RWPE2 (cell line): ENCODE results near the gene CRYGD.
"Not testable (repeated sequence)": the region's sequence is repeated elsewhere in the genome, so short reads cannot be mapped to it uniquely, and the experiment has no call there.

Experiments
- ATAC-seq: fragments of 200-7000 bp; cut with Tn5 transposase; 3 replicates; pipeline ENCODE4 v1.9.1; 2021; ENCODE audit warnings: low read depth
- DNase-seq: peaks from one replicate; pipeline ENCODE4 v3.0.0-alpha.2; 2020; ENCODE audit warnings: low spot score
- H3K27ac ChIP-seq: fragments of 450-650 bp; 2 replicates; pipeline ENCODE4 v1.5.1; 2017; ENCODE audit warnings: mild to moderate bottlenecking; ENCODE audit not compliant: poor library complexity, severe bottlenecking
- H3K27me3 ChIP-seq: fragments of 250-450 bp; sonication (Bioruptor Pico); 2 replicates; pipeline ENCODE4 v1.5.1; 2021; ENCODE audit warnings: mild to moderate bottlenecking, moderate library complexity; ENCODE audit not compliant: insufficient read depth, poor library complexity, severe bottlenecking
- H3K36me3 ChIP-seq: fragments of 250-450 bp; sonication (Bioruptor Pico); 2 replicates; pipeline ENCODE4 v1.5.1; 2020; ENCODE audit warnings: low read depth, mild to moderate bottlenecking, moderate library complexity
- H3K4me1 ChIP-seq: fragments of 250-450 bp; sonication (Bioruptor Pico); 2 replicates; pipeline ENCODE4 v1.5.1; 2021; ENCODE audit warnings: mild to moderate bottlenecking, moderate library complexity; ENCODE audit not compliant: insufficient read depth, poor library complexity, severe bottlenecking
- H3K4me3 ChIP-seq: fragments of 250-450 bp; sonication (Bioruptor Pico); 2 replicates; pipeline ENCODE4 v1.5.1; 2021; ENCODE audit warnings: mild to moderate bottlenecking, moderate library complexity; ENCODE audit not compliant: severe bottlenecking
- H3K9me3 ChIP-seq: fragments of 250-450 bp; sonication (Bioruptor Pico); 2 replicates; pipeline ENCODE4 v1.5.1; 2021; ENCODE audit warnings: mild to moderate bottlenecking, moderate library complexity; ENCODE audit not compliant: severe bottlenecking
- TF ChIP-seq, protein P1 (sequence below): fragments of 450-650 bp; IDR thresholded peaks from one replicate; pipeline ENCODE4 v1.5.1; 2017; ENCODE audit warnings: mild to moderate bottlenecking, moderate library complexity; ENCODE audit not compliant: poor library complexity, severe bottlenecking

CRYGD gene

DNA sequence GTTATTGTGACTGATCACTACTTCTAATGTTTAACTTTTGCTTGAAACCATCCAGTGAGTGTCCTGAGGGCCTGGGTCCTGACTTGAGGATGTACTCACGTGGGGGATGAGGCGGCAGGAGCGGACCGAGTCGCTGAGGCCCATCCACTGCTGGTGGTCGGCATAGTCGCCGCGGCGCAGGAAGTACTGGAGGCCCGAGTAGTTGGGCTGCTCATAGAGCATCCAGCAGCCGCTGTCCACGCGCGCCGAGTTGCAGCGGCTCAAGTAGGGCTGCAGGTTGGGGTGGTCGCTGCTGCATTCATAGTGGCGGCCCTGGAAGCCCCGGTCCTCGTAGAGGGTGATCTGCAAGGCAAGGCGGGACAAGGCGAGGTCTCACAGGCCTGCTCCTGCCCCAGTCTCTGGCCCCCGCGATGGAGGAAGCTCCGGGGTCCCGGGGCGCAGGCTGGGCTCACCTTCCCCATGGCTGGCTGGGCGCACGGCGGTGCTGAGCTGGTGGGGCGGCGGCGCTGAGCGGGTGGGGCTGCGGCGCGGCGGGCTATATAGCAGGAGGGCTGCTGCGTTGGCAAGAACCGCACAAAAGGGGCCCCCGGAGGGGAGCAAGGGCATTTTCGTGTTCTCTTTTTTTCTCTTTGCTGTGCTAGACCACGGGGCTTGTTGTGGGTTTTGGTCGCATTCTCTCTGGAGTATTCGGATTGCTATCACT, at the start of gene CRYGD:
CRYGD (minus strand) TSS at position 512 of the 703 bp plus-strand sequence; CDS start at position 461, 51 bp downstream.
- not testable (repeated sequence) for H3K36me3 ChIP-seq, H3K4me3 ChIP-seq, DNase-seq, H3K4me1 ChIP-seq, H3K9me3 ChIP-seq, ATAC-seq, H3K27ac ChIP-seq, H3K27me3 ChIP-seq

DNA sequence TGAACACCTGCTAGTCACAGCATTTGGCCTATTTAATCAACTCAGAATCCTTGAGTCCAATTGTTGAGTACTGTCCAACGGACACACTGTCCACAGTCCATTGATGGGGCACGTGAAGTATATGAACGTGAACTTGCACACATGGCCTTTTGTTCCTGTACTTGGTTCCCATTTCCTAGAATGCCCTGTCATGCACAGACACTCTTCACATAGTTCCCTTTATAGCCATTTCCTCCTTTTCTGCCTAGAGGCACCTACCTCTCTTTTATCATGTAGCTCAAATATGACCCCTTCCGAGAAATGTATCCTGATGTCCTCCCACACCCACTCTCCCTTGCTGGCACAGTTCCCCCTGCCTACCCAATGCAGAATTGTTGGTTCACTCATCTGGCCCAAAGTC, 47.8 kb upstream of the CRYGD start:
- Histone ChIP-seq H3K36me3 (no peaks in the 10 kb centered on the region), H3K4me3 (no peak overlapping the region), H3K4me1 (no peaks in the 10 kb centered on the region), H3K27ac (no peak overlapping the region), H3K27me3 (no peaks in the 10 kb centered on the region), H3K9me3 (no peaks in the 10 kb centered on the region)
- DNase-seq (no peak), ATAC-seq (no peak)
- TF ChIP-seq, protein P1, sequence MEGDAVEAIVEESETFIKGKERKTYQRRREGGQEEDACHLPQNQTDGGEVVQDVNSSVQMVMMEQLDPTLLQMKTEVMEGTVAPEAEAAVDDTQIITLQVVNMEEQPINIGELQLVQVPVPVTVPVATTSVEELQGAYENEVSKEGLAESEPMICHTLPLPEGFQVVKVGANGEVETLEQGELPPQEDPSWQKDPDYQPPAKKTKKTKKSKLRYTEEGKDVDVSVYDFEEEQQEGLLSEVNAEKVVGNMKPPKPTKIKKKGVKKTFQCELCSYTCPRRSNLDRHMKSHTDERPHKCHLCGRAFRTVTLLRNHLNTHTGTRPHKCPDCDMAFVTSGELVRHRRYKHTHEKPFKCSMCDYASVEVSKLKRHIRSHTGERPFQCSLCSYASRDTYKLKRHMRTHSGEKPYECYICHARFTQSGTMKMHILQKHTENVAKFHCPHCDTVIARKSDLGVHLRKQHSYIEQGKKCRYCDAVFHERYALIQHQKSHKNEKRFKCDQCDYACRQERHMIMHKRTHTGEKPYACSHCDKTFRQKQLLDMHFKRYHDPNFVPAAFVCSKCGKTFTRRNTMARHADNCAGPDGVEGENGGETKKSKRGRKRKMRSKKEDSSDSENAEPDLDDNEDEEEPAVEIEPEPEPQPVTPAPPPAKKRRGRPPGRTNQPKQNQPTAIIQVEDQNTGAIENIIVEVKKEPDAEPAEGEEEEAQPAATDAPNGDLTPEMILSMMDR, result no peak

DNA sequence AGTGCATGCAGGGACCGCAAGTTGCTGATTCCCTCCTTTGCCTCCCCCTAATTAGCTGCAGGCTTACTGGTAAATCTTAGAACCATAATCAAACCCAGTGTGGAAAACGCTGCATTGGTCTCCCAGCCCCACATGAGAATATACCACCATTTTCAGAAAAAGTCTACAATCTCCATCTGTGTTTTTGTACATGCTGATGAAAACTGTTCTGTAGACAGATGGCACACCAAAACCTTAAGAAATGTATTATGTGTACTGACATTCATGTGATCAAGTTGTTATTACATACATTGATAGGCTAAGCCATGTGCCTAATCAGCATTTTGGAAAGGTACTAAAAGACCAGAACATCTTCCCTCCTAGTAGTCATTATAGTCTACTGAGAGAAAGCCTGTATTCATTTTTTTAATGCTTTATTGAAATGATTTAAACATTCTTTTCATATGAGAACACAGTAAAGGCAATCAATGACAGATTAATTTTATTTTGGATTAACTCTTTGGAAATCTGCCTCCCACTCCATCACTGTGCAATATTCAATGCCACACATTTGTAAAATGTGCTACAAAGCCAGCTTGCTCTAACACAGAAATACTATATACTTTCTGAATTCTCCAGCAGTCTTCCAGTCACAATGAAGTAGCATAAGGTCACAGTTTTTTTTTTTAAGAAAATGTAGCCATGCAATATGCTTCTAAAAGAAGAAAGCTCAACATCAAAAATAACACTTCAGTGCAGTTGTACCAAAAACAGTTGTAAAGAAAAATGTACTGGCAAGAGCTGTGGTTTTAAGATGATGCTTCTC, 40.8 kb upstream of the CRYGD start:
- Histone ChIP-seq H3K27ac (no peak overlapping the region), H3K4me1 (no peaks in the 10 kb centered on the region), H3K4me3 (no peak overlapping the region), H3K36me3 (no peaks in the 10 kb centered on the region), H3K9me3 (no peaks in the 10 kb centered on the region), H3K27me3 (no peaks in the 10 kb centered on the region)
- TF ChIP-seq, protein P1, result no peak
- DNase-seq (no peak), ATAC-seq (no peak)

DNA sequence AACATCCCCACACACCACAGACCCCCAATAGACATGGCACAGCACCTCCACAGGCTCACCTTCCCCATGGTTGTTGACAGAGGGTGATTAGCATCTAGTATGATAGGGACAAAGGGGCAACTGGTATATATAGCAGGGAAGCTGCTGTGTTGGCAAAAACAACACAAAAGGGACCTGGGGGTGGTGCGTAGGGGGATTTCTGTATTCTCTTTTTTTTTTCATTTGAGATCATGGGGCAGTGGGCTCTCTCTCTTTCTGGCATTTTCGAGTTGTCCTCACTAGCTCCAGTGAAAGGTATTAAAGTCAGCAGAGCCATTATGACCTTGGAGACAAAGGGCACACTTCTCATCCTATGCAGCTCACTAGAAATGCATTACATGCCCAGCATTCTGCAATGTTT, 39.2 kb upstream of the CRYGD start, which contains the start of gene CRYGA:
CRYGA (minus strand) TSS at position 101 of the 400 bp plus-strand sequence; CDS start at position 68, 33 bp downstream.
- DNase-seq, result no peak

DNA sequence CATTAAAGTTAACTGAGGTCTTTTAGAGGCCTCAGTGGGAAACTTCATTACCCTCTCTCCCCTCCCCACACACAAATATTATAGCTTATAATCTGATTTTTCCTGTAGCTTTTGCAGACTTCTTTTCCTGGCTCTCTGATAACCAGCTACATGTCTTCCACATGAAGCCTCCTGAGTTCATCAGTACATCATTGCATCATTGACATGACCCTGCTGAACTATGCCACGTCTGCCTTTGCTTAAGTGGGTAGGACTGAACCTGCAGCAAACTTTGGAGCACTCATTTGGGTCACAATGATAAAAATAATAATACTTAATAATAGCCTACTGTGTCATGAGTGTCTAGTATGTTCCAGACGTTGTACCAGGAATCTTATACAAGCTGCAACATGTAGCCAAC, 32.1 kb upstream of the CRYGD start:
- no peak for ATAC-seq
- Histone ChIP-seq H3K27me3 (no peaks in the 10 kb centered on the region), H3K36me3 (no peaks in the 10 kb centered on the region), H3K4me3 (no peak overlapping the region), H3K27ac (no peak overlapping the region), H3K9me3 (no peaks in the 10 kb centered on the region), H3K4me1 (no peaks in the 10 kb centered on the region)
- TF ChIP-seq, protein P1, result no peak
- DNase-seq, result no peak

More for the DNA sequence above, 39.2 kb upstream of the CRYGD start, which contains the start of gene CRYGA:
- no peak for ATAC-seq
- Histone ChIP-seq H3K4me1 (no peaks in the 10 kb centered on the region), H3K9me3 (no peaks in the 10 kb centered on the region), H3K36me3 (no peaks in the 10 kb centered on the region), H3K27me3 (no peaks in the 10 kb centered on the region), H3K4me3 (no peak within 1 kb of the TSS), H3K27ac (no peak within 1 kb of the TSS)
- TF ChIP-seq, protein P1, result no peak
